ENCODE results near the gene TRPC1.
A peak's percentile ranks its signal among the peaks of the same experiment; 100 is the strongest.

The TRPC1 gene

GRCh38 chr3:142837526-142837925, 113.7 kb downstream of the TRPC1 start:
- FAIRE-seq (peak; percentile 45), DNase-seq (ENCODE audit: insufficient read length, low spot score) (no peak)
- TF ChIP-seq POLR2A (IDR thresholded peaks at IDR 0.05; ENCODE audit: low read depth, low read length), result no peak

DNA sequence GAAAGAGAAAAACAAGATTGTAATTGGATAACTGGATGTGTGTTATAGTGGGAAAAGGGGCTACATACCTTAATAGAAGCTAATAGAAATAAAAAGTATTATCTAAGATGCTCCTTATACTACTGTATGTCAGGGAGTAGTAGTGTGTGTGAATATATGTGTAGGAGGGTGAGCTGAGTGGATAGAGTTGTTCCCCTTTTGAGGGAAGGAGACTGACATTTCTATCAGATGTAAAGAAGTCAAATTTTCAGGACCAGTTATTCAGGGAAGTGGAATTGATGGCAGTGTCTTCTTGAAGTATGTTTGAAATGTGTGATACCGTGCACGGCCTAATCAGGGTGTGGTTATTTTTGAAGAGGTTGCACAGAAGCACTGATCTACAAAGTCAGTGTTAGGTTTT, 116.0 kb downstream of the TRPC1 start:
- no peak for FAIRE-seq
- TF ChIP-seq POLR2A (IDR thresholded peaks at IDR 0.05; ENCODE audit: low read depth, low read length), result no peak
- no peak for DNase-seq (ENCODE audit: insufficient read length, low spot score)

DNA sequence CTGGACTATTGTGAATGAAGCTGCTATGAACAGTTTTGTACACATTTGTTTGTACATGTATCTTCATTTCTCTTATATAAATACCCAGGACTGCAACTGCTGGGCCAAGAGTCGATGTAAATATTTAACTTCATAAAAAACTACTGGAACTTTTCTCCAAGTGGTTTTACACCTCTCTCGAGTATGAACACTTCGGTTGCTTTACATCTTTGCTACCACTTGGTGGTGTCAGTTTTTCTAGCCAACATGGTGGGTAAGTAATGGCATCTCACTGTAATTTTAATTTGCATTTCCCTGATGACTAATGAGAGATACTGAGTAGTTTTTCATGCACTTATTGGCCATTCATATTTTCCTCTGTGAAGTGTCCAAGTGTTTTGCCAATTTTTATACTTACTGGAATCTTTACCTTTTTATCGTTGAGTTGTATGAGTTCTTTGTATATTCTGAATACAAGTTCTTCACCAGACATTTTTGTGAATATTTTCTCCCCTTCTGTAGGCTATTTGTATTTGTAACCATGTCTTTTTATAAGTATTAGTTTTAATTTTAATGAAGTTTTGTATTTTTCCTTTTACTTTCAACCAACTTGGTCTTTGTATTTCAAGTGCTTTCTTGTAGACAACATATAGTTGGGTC, 120.6 kb downstream of the TRPC1 start:
- DNase-seq (ENCODE audit: insufficient read length, low spot score) (no peak), FAIRE-seq (peak; percentile 72)
- no peak for TF ChIP-seq POLR2A (IDR thresholded peaks at IDR 0.05; ENCODE audit: low read depth, low read length)

DNA sequence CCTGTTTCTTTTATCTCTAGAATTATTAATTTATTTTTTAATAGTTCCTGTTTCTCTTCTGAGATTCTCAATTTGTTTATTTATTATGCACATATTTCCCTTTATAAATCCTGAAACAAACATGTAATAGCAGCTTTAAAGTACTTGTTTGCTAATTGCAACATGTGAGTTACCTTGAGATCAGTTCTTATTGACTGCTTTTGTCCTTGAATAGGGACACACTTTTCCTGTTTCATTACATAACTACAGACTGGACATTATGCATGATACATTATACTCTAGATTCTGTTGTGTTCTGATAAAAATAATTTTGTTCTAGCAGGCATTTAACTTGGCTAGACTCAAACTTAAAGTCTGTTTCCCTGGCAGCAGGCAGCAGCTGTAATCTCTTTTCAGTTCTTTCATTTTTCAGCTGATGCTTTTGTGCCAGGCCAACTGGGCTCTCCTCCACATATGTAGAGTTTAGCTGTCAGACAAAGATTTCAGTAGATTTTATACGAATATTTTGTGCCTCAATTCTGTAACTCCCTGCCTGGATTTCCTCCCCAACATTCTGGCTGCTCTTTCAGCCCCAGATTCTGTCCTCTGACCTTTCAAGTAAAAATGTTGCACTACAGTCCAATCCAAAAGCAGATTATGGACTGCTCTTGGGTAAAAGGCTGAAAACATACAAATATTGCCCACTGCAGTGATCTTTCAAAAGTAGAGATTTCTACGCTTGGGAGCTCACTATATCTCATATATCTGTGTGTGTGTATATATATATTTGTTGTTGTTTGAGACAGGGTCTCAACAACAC, 123.1 kb downstream of the TRPC1 start:
- no peak for DNase-seq (ENCODE audit: insufficient read length, low spot score)
- TF ChIP-seq POLR2A (IDR thresholded peaks at IDR 0.05; ENCODE audit: low read depth, low read length), result no peak
- no peak for FAIRE-seq

DNA sequence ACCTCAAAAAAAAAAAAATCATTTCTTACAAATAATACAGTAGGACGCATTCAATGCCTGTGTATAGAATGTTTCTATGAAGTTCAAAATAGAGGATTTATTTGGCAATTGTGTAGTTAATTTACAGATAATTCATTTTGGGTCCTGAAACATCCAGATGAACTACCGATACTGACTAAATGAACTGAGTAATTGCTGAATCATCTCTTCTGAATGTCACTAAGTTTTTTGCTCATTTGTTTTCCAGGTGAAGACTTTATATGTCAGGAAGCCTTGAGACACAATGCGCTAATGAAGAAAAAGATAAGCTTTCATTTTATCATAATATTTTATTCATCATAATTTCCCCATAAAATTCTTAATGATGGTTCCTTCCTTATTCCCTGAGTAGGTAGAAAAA, 125.3 kb downstream of the TRPC1 start:
- FAIRE-seq, result no peak
- TF ChIP-seq POLR2A (IDR thresholded peaks at IDR 0.05; ENCODE audit: low read depth, low read length), result no peak
- no peak for DNase-seq (ENCODE audit: insufficient read length, low spot score)

DNA sequence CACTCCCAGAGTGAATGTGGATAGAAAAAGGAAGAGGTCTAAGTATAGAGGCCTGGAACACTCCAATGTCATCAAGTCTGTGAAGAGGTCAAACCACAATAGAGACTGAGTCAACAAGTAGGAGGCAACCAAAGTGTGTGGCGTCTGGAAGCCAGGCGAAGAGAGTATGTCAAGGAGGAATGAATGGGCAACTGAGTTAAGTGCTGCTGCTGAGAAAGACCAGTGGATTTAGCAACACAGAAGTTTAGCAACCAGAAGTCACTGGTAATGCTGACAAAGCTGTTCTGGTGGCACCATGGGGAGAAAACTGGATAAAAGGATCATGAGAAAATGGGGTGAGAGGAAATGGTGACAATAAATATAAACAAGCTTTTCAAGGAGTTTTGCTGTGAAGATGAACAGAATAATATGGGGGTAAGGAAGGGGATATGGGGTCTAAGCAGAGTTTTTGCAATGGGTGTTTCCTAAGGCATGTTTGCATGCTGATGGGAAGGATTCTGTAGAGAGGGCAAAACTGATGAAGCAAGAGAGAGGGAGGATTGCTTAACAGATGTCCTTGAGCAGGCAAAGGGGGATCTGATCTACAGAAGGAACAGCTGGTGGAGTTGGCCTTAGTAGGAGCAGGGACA, 126.7 kb downstream of the TRPC1 start:
- peak; percentile 99 for FAIRE-seq

DNA sequence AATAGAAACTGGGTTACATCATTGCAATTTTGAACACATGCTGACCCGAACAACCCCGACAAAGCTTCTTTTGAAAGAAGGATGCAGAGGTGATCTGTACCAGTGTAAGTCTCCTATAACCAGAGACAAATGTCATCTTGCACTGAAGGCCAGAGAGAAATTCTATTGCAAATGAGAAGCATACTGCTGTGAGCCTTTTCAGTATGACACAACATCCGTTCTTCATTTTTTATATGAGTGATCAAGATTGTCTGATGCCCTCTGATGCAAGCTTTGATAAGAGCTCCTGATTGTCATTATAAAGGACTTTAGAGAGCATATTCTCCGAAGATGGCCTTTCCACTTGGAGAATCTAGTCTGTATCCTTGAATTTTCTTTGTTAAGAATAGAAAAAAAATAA, 128.2 kb downstream of the TRPC1 start:
- TF ChIP-seq POLR2A (IDR thresholded peaks at IDR 0.05; ENCODE audit: low read depth, low read length), result no peak
- FAIRE-seq (no peak), DNase-seq (ENCODE audit: insufficient read length, low spot score) (no peak)

More for the DNA sequence above, 126.7 kb downstream of the TRPC1 start:
- DNase-seq (ENCODE audit: insufficient read length, low spot score), result peak; percentile 47
- TF ChIP-seq POLR2A (IDR thresholded peaks at IDR 0.05; ENCODE audit: low read depth, low read length), result no peak

DNA sequence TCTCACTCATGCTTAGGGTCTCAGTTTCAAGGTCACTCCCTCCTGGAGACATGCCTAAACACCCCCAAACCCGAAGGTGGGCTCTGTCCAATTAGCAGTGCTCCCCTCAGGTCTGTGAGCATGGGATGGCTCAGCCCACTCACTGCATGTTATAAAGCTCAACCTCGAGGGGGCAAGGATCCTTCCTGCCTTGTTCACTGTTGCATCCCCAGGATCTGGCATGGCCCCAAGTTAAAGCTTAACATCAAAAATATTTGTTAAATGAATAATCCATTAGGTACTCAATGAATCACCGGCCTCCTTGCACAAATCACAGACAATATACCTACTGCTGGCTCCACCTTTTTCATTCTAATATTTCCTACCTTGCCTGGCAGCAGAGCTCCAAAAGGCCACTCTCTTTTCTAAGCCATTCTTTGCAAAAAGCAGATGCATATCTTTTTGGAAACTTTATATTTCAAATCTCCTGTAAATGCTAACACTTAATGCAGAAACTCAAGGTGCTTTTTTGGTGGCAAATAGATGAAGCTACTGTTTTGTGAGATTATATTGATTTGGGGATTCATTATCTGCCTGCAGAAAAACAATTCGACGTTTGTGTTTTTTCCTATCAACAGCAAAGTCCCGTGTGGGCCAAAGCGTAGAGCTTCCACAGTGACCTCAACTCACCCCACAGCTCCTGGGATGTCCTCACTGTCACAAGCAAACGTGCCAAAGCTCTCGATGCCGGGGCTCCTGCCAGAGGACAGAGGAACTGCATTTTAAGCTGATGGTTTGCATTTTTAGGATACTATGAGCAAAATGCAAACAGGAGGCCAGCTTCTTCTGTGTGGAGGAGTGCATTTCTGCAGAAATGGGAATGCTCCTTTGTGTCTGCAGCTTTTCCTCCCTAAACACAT, 129.7 kb downstream of the TRPC1 start:
- peak; percentile 68 for FAIRE-seq
- peak; percentile 20 for DNase-seq (ENCODE audit: insufficient read length, low spot score)

GRCh38 chr3:142857056-142857455, 133.2 kb downstream of the TRPC1 start:
- no peak for TF ChIP-seq POLR2A (IDR thresholded peaks at IDR 0.05; ENCODE audit: low read depth, low read length)
- FAIRE-seq (peak; percentile 55), DNase-seq (ENCODE audit: insufficient read length, low spot score) (peak; percentile 22)

More for the DNA sequence above, 129.7 kb downstream of the TRPC1 start:
- TF ChIP-seq POLR2A (IDR thresholded peaks at IDR 0.05; ENCODE audit: low read depth, low read length), result no peak

All from H54 (cell line).